Activated CD4-positive, alpha-beta T cell treated with anti-CD3 and anti-CD28 coated beads for 36 hours (primary cell): ENCODE data around the gene CDC5L. TPM values are rescaled to one million over a fixed set of nuclear protein-coding genes. Genes with fewer than 3 reads are reported as not detected.
A peak's percentile ranks its signal among the peaks of the same experiment; 100 is the strongest.

Source experiments
- ATAC-seq: fragments of 200-7000 bp; cut with Tn5 transposase; one replicate; pipeline ENCODE4 v1.10.0; 2021; ENCODE audit warnings: mild to moderate bottlenecking, moderate library complexity
- CTCF ChIA-PET: fragments of 350-600 bp; sonication (Branson Sonifier 250); formaldehyde crosslinking; loops from one replicate; lab custom pipeline; 2021; ENCODE audit warnings: antibody characterized with exemption; lab: Charles Lee
- POLR2A ChIA-PET: fragments of 350-600 bp; sonication (Branson Sonifier 250); formaldehyde crosslinking; loops from one replicate; lab custom pipeline; 2021; ENCODE audit warnings: antibody characterized with exemption, inconsistent platforms; lab: Charles Lee
- DNase-seq: peaks from one replicate; pipeline ENCODE4 v3.0.0-alpha.2; 2020
- H3K27ac Mint-ChIP-seq: one replicate; pipeline ENCODE4 v1.8.0; 2021; ENCODE audit warnings: mixed read lengths
- H3K27me3 Mint-ChIP-seq: one replicate; pipeline ENCODE4 v1.8.0; 2021; ENCODE audit warnings: mixed read lengths
- H3K36me3 Mint-ChIP-seq: one replicate; pipeline ENCODE4 v1.8.0; 2021; ENCODE audit warnings: low read depth, mixed read lengths
- H3K4me1 Mint-ChIP-seq: one replicate; pipeline ENCODE4 v1.8.0; 2021; ENCODE audit warnings: mixed read lengths
- H3K4me3 Mint-ChIP-seq: one replicate; pipeline ENCODE4 v1.8.0; 2021; ENCODE audit warnings: mild to moderate bottlenecking, moderate library complexity, mixed read lengths
- H3K9me3 Mint-ChIP-seq: one replicate; pipeline ENCODE4 v1.8.0; 2021; ENCODE audit warnings: low read depth, mixed read lengths
- intact Hi-C, 2 experiments: fragments of 100-400 bp; cut with DNase I in 1 of 2; cut with micrococcal nuclease in 1 of 2; formaldehyde crosslinking; loops; one replicate each; pipeline versions ENCODE4 v1.14.2 to v1.15.1; 2022 to 2024; cut with DNase I, micrococcal nuclease
- total RNA-seq, 2 experiments: library from RNA; stranded (reverse); gene quantifications; one replicate each; pipeline ENCODE4 v1.2.3, GENCODE V29; 2021

The CDC5L gene
- total RNA-seq, 2 experiments from 2014 or later = 25.1 to 28.9 TPM

DNA sequence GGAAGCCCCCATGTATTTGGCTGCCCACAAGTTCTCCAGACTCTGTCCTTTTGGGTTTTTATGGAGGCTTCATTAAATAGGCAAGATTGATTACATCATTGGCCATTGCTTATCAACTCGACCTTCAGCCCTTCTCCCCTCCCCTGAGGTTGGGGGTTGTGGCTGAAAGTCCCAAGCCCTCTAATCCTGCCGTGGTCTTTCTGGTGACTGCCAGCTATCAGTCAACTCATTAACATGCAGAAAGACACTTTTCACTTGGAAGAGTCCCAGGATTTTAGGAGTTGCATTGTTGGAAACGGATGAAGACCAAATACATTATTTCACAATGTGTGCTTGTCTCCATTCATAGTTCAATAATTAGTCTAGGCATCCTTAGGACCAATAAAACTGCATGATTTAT lies 9.5 kb downstream of the CDC5L start:
- ATAC-seq (no peak), DNase-seq (no peak)
- Mint-ChIP-seq H3K4me1 (peaks cover 31% of the 10 kb centered on the region), H3K27ac (no peak overlapping the region), H3K9me3 (no peaks in the 10 kb centered on the region), H3K4me3 (no peak overlapping the region), H3K27me3 (no peaks in the 10 kb centered on the region), H3K36me3 (peaks cover 71% of the 10 kb centered on the region)
- intact Hi-C loops = no loop called here
- ChIA-PET CTCF (interaction anchor here (0.9 kb wide), 1 partner anchor 9 kb away, joined by 3 read pairs; the partner anchor contains the start of gene CDC5L), POLR2A (interaction anchor here (0.5 to 0.7 kb wide), 3 partner anchors 11 to 1417 kb away, joined by 3 to 5 read pairs (median 3); no protein-coding TSS in a partner anchor)

DNA sequence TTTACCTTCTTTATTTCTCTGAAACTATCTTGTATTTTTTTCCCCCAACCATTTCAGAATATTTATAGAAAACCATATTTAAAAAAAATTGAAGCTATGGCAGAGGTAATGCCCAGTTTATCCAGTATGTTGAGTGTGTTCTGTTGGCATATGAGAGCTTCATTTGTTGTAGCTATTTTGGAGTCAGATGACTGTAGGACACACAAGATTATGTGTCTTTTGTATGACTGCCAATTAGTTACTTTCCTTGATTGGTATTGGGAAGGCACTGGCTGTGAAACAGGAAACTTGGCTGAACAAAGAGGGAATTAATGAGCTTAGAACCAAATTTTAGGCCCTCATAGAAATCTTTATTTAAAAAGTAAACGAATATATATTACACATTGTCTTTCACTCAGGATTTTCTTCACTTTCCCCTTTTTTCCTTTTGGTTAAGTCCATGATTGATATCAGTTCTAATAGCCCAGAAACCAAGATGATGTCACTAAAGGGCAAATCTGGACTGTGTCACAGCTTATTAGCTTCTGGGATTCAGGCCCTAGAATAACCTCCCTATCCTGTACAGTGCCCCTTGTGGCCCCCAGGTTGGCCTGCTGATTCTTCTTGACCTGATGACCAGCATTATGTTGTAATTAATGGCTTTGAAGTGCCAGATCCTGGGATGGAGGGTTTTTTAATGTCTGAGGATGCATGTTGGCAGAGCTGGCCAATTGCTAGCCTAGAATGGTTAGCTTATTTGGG lies 10.1 kb downstream of the CDC5L start:
- Mint-ChIP-seq H3K27me3 (no peaks in the 10 kb centered on the region), H3K4me3 (no peak overlapping the region), H3K27ac (no peak overlapping the region), H3K36me3 (peaks cover 72% of the 10 kb centered on the region), H3K9me3 (no peaks in the 10 kb centered on the region), H3K4me1 (peaks cover 33% of the 10 kb centered on the region)
- CTCF ChIA-PET = interaction anchor here (0.8 to 1.1 kb wide), 3 partner anchors 14 to 40 kb away, joined by 3 read pairs; no protein-coding TSS in a partner anchor
- DNase-seq (no peak), ATAC-seq (no peak)
- intact Hi-C loops = no loop called here
- POLR2A ChIA-PET = interaction anchor here (0.5 to 0.7 kb wide), 4 partner anchors 9 to 1416 kb away, joined by 3 to 5 read pairs (median 3); no protein-coding TSS in a partner anchor

DNA sequence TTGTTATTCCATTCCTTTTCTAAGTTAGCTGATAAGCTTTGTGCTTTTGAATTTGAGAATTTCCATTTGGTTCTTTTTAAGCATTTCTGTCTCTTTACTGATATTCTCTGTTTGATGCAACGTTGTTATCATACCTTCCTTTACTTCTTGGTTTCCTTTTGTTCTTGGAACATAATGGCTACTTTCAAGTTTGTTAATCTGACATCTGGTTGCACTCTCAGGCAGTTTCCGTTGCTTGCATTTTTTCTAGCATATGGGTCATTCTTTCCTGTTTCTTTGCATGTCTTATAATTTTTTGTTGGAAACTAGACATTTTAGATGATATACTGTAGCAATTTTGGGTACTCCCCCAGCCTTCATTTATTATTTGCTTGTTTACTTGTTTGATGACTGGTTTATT lies 12.5 kb downstream of the CDC5L start:
- CTCF ChIA-PET = interaction anchor here (1.3 kb wide), 1 partner anchor 55 kb away, joined by 3 read pairs; no protein-coding TSS in a partner anchor
- intact Hi-C loops = no loop called here
- Mint-ChIP-seq H3K36me3 (peaks cover 63% of the 10 kb centered on the region), H3K27me3 (no peaks in the 10 kb centered on the region), H3K27ac (peak overlapping the region; percentile 82), H3K9me3 (no peaks in the 10 kb centered on the region), H3K4me3 (no peak overlapping the region), H3K4me1 (peaks cover 39% of the 10 kb centered on the region)
- ATAC-seq (peak; percentile 58), DNase-seq (no peak)
- POLR2A ChIA-PET = no interaction called here

DNA sequence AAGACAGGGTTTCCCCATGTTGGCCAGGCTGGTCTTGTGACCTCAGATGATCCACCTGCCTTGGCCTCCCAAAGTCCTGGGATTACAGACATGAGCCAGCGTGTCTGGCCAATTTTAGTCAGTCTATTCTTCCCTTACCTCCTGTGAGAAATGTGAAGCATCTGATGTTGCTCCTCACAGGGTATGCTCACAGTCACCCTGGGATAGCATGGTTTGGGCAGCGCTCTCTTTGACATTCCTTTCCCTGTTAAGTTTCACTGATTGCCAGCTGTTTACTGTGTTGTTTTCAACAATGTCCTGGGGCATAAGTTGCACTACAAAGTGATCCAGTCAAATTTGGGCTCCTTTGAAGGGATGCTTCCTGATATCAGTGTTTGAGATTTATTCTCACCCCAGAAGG lies 13.1 kb downstream of the CDC5L start:
- Mint-ChIP-seq H3K4me1 (peaks cover 38% of the 10 kb centered on the region), H3K9me3 (no peaks in the 10 kb centered on the region), H3K4me3 (no peak overlapping the region), H3K27me3 (no peaks in the 10 kb centered on the region), H3K36me3 (peaks cover 63% of the 10 kb centered on the region), H3K27ac (peak overlapping the region; percentile 40)
- intact Hi-C loops = no loop called here
- ChIA-PET CTCF (interaction anchor here (1.3 kb wide), 1 partner anchor 54 kb away, joined by 3 read pairs; no protein-coding TSS in a partner anchor), POLR2A (no interaction called here)
- no peak for ATAC-seq
- no peak for DNase-seq

DNA sequence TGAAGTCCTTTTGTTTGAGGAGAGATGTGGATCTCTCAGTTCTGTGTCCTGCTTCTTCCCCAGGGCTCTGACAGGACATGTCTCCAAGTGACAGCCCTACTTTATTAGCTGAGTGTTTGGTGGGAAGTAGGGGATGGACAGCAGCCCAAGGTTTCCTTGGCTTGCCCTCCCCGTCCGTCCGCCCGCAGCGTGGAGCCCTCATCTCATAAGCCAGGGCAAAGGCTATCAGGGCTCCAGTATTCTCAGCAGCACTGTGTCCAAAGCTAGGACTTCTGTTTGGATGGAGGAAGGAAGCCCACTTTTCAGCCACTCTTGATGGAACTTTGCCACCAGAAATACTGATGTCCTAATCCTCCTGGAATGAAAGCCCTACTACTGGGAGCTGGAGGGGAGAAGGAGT lies 13.6 kb downstream of the CDC5L start:
- Mint-ChIP-seq H3K4me1 (peaks cover 38% of the 10 kb centered on the region), H3K27ac (peak overlapping the region; percentile 40), H3K4me3 (no peak overlapping the region), H3K9me3 (no peaks in the 10 kb centered on the region), H3K36me3 (peaks cover 64% of the 10 kb centered on the region), H3K27me3 (no peaks in the 10 kb centered on the region)
- ATAC-seq (no peak), DNase-seq (no peak)
- ChIA-PET CTCF (interaction anchor here (0.9 to 1.3 kb wide), 2 partner anchors 31 to 54 kb away, joined by 3 to 4 read pairs; no protein-coding TSS in a partner anchor), POLR2A (no interaction called here)
- intact Hi-C loops = no loop called here

DNA sequence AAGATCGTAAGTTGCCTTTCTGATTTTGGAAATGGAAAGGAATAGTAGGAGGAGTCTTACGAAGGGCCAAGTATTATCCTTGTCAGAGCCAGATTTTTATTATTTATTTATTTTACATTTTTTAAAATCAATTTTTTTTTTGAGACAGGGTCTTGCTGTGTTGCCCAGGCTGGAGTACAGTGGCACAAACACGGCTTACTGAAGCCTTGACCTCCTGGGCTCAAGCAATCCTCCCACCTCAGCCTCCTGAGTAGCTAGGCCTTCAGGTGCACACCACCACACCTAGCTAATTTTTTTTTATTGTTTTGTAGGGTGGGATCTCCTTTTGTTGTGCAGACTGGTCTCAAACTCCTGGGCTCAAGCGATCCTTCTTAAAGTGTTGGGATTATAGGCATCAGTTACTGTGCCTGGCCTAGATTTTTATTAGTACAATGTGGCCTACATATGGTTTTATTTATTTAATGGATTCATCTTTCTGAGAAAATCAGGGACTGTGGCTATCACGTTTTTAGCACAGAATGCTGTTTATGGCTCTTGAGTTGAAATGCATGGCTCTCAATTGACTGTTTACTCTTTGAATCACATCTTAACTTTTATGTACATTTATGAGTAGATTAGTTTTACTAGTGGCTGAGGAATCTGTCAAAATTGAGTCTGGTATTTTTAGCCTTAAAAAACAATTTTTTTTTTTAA lies 16.7 kb downstream of the CDC5L start:
- intact Hi-C loops = no loop called here
- DNase-seq = no peak
- ChIA-PET CTCF (interaction anchor here (1.5 to 1.6 kb wide), 2 partner anchors 17 to 137 kb away, joined by 3 read pairs; partner anchors contain the start of gene CDC5L), POLR2A (no interaction called here)
- H3K27me3 Mint-ChIP-seq = no peaks in the 10 kb centered on the region
- no peak overlapping the region for H3K4me3 Mint-ChIP-seq
- H3K9me3 Mint-ChIP-seq = no peaks in the 10 kb centered on the region
- ATAC-seq = no peak
- peaks cover 51% of the 10 kb centered on the region for H3K4me1 Mint-ChIP-seq
- H3K36me3 Mint-ChIP-seq = peaks cover 71% of the 10 kb centered on the region
- H3K27ac Mint-ChIP-seq = no peak overlapping the region

DNA sequence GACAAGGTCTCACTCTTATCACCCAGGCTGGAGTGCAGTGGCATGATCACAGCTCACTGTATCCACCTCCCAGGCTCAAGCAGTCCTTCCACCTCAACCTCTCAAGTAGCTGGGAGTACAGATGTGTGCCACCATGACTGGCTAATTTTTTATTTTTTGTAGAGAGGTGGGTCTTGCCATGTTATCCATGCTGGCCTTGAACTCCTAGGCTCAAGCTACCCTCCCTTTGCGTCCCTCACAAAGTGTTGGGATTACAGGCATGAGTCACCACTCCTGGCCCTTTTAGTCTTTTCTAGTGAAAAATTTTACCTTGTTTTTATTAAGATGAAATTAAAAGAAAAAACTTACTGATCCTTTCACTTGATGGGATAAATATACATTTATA lies 17.2 kb downstream of the CDC5L start:
- H3K4me3 Mint-ChIP-seq = no peak overlapping the region
- H3K27me3 Mint-ChIP-seq = no peaks in the 10 kb centered on the region
- intact Hi-C loops = no loop called here
- ATAC-seq = no peak
- H3K27ac Mint-ChIP-seq = no peak overlapping the region
- ChIA-PET CTCF (interaction anchor here (1.5 to 1.6 kb wide), 2 partner anchors 18 to 138 kb away, joined by 3 read pairs; partner anchors contain the start of gene CDC5L), POLR2A (no interaction called here)
- H3K4me1 Mint-ChIP-seq = peaks cover 50% of the 10 kb centered on the region
- H3K36me3 Mint-ChIP-seq = peaks cover 71% of the 10 kb centered on the region
- no peak for DNase-seq
- no peaks in the 10 kb centered on the region for H3K9me3 Mint-ChIP-seq

DNA sequence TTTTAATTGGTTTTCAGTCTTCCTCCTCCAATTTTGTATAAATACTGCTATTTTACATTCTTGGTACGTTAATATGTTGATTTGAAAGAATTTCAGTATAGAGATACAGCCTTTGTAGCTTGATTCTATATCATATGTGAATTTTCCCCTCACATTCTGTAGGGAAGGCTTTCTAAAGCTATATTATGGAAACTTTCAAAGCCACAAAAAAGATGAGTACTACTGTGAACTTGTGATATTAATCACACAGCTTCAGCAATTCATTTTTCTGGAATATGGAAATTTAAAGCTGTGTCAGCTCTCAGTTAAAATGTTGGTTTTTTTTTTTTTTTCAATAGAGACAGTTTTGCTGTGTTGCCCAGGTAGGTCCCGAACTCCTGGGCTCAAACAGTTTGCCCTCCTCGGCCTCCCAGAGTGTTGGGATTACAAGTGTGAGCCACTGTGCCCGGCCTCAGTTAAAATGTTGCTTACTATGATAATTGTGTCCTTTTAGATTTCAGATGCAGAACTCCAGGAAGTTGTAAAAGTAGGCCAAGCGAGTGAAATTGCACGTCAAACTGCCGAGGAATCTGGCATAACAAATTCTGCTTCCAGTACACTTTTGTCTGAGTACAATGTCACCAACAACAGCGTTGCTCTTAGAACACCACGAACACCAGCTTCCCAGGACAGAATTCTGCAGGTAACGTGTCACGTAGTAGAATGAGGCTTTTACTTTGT lies 20.6 kb downstream of the CDC5L start:
- DNase-seq (no peak), ATAC-seq (peak; percentile 58)
- Mint-ChIP-seq H3K4me3 (peak overlapping the region; percentile 18), H3K27ac (peak overlapping the region; percentile 59), H3K36me3 (peaks cover 72% of the 10 kb centered on the region), H3K27me3 (no peaks in the 10 kb centered on the region), H3K9me3 (peaks cover 5% of the 10 kb centered on the region), H3K4me1 (peaks cover 44% of the 10 kb centered on the region)
- ChIA-PET CTCF (interaction anchor here (0.7 to 2.7 kb wide), 8 partner anchors 20 to 140 kb away, joined by 3 to 9 read pairs (median 4); no protein-coding TSS in a partner anchor), POLR2A (interaction anchor here (0.5 to 0.7 kb wide), 5 partner anchors 11 to 999 kb away, joined by 3 to 8 read pairs (median 4); no protein-coding TSS in a partner anchor)
- intact Hi-C loops = no loop called here

DNA sequence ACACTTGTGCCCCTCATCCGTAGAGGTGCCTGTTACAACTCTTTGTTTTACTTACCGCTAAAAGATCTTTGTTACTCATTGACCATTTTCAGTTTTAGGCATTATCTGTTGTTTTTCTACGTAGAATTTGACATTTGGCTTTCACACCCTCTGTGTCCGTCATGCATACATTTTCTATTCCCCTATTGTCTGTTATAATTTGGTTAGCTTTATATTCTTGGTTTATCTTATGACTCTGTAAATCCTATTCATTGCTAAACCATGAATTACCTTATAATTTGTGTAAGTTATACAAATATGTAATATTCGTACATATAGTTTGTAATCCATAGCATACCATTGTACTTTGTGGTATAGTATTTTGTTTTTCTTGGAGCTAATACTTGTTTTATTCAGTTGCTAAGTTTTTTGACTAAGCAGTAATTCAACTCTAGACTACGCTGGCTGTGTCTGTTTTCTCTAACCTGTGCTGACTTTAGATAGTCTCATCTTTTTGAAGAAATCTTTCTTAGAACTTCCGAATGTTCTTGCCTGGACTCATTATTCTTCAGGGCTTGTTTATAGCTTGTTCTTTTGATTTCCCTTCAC lies 21.8 kb downstream of the CDC5L start:
- intact Hi-C loops = no loop called here

DNA sequence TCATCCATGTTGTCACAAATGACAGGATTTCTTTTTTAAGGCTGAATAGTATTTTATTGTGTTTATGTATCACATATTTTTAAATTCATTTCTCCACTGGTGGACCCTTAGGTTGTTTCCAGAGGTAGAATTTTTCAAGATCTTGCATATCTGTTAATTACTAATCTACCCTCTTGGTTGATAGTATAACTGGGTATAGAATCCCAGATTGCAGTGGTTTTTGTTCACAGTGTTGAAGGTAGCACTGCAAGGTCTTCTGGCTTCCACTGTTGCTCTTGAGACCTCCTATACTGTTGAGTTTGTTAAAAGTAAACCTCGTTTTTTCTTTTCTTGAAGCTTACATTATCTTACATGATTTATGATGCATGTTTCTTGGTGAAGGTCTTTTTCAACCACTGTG lies 22.9 kb downstream of the CDC5L start:
- DNase-seq (no peak), ATAC-seq (no peak)
- CTCF ChIA-PET = interaction anchor here (0.6 to 1.1 kb wide), 2 partner anchors 20 to 183 kb away, joined by 3 read pairs; no protein-coding TSS in a partner anchor
- Mint-ChIP-seq H3K27ac (no peak overlapping the region), H3K4me1 (peaks cover 49% of the 10 kb centered on the region), H3K36me3 (peaks cover 78% of the 10 kb centered on the region), H3K27me3 (no peaks in the 10 kb centered on the region), H3K9me3 (peaks cover 5% of the 10 kb centered on the region), H3K4me3 (no peak overlapping the region)
- intact Hi-C loops = no loop called here
- POLR2A ChIA-PET = no interaction called here

More for the DNA sequence above, 21.8 kb downstream of the CDC5L start:
- Mint-ChIP-seq H3K27me3 (no peaks in the 10 kb centered on the region), H3K4me3 (no peak overlapping the region), H3K36me3 (peaks cover 75% of the 10 kb centered on the region), H3K27ac (peak overlapping the region; percentile 9), H3K9me3 (peaks cover 5% of the 10 kb centered on the region), H3K4me1 (peaks cover 40% of the 10 kb centered on the region)
- POLR2A ChIA-PET = interaction anchor here (0.6 to 0.7 kb wide), 3 partner anchors 30 to 526 kb away, joined by 4 to 12 read pairs (median 6); no protein-coding TSS in a partner anchor
- CTCF ChIA-PET = interaction anchor here (0.5 to 2.7 kb wide), 9 partner anchors 10 to 222 kb away, joined by 3 to 9 read pairs (median 3); no protein-coding TSS in a partner anchor
- DNase-seq (no peak), ATAC-seq (peak; percentile 35)
